Right atrium auricular region (tissue), 2 donors: ENCODE measurements around the gene PRR22. TPM values are rescaled to one million over a fixed set of nuclear protein-coding genes. Genes with fewer than 3 reads are reported as not detected.

Source experiments
- DNase-seq: peaks from one replicate; pipeline ENCODE4 v3.0.0-alpha.2; 2019; ENCODE audit warnings: low spot score
- H3K27ac ChIP-seq, 2 donors: fragments of 200-600 bp; sonication (generic); 1 replicate in 1 of 2; 2 replicates in 1 of 2; pipeline ENCODE4 v1.5.1; 2016 to 2019
- H3K27me3 ChIP-seq, 2 donors: fragments of 200-600 bp; sonication (generic); one replicate each; pipeline versions ENCODE4 v1.5.1 to v1.6.0; 2017 to 2019
- H3K36me3 ChIP-seq: fragments of 200-600 bp; sonication (generic); one replicate; pipeline ENCODE4 v1.5.1; 2016
- H3K4me1 ChIP-seq, 2 donors: fragments of 200-600 bp; sonication (generic); one replicate each; pipeline versions ENCODE4 v1.5.1 to v1.6.0; 2017 to 2019
- H3K4me3 ChIP-seq, 2 donors: fragments of 200-600 bp; sonication (generic); 1 replicate in 1 of 2; 2 replicates in 1 of 2; pipeline ENCODE4 v1.5.1; 2017 to 2019; ENCODE audit warnings: mild to moderate bottlenecking in 1 of 2, moderate library complexity in 1 of 2
- H3K9me3 ChIP-seq, 2 donors: fragments of 200-600 bp; sonication (generic); one replicate each; pipeline ENCODE4 v1.5.1; 2019
- CTCF ChIP-seq, 2 donors: fragments of 200-600 bp; sonication (generic); IDR thresholded peaks; one replicate each; pipeline ENCODE4 v1.5.1; 2019; ENCODE audit warnings: antibody characterized with exemption in 2 of 2
- total RNA-seq, 2 donors: library from RNA; depleted of rRNA; stranded (reverse); fragments of >200 nt; gene quantifications; one replicate each; pipeline ENCODE4 v1.1.0, GENCODE V29; 2016

PRR22 gene
- total RNA-seq, 2 donors from 2014 or later: 0.67 to 0.83 TPM

DNA sequence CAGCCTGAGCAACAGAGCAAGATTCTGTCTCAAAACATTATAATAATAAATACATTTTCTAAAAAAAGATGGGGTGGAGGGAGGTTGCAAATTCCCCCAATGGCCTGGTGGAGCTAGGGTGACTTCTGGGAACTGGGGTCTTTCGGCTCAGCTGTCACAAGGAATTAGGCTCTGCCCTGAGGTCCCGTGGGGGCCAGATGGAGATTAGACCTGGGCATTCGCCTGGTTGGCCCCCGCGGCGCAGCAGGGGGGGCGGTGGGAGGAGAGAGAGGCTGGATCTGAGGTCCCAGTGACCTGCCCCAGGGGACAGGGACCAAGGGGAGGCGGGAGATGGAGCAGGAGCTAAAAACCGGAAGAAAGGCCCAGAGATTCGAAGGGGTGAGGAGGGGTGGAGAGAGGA, 40.2 kb upstream of the PRR22 start:
- Histone ChIP-seq H3K27ac (no peak overlapping the region), H3K9me3 (no peaks in the 10 kb centered on the region), H3K4me3 (no peak overlapping the region), H3K27me3 (no peaks in the 10 kb centered on the region), H3K4me1 (peaks cover 0 to 24% of the 10 kb centered on the region in 2 donors), H3K36me3 (no peaks in the 10 kb centered on the region)
- no peak for TF ChIP-seq CTCF (IDR thresholded peaks at IDR 0.05)
- DNase-seq: no peak

DNA sequence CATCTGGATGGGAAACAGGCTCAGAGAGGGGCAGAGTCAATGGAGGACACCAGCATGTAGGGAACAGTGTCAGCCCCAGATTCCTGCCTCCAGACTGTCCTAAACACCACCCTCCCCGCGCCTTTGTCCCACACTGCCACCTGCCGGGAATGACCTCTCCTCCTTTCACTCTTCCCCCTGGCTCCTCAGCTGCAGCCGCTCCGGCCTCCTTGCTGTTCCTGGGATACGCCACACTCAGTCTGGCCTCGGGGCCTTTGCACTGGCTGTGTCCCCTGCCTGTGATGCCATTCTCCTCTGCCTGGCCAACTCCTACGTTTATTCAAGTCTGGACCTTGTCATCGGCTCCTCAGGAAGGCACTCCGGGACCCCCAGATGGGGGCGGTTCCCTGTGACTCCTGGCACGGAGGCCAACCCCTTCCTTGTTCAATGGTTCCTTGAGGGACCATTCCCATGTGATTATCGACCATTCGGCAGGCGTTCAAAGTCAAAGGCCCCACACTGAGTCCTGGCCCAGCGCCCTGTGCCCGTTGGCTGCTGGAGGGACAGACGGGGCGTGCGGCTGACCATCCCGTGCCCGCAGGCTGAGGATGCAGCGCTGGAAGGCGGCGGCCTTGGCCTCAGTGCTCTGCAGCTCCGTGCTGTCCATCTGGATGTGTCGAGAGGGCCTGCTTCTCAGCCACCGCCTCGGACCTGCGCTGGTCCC, 39.2 kb upstream of the PRR22 start:
- no peak for TF ChIP-seq CTCF (IDR thresholded peaks at IDR 0.05)
- Histone ChIP-seq H3K4me3 (no peak overlapping the region), H3K27ac (no peak overlapping the region), H3K4me1 (peaks cover 0 to 15% of the 10 kb centered on the region in 2 donors), H3K9me3 (no peaks in the 10 kb centered on the region), H3K36me3 (no peaks in the 10 kb centered on the region), H3K27me3 (no peaks in the 10 kb centered on the region)
- no peak for DNase-seq

- no peak overlapping the region for H3K4me3 ChIP-seq
- no peaks in the 10 kb centered on the region for H3K9me3 ChIP-seq
- H3K4me1 ChIP-seq: peaks cover 0 to 6% of the 10 kb centered on the region in 2 donors
- H3K27me3 ChIP-seq: no peaks in the 10 kb centered on the region
- no peak overlapping the region for H3K27ac ChIP-seq
- DNase-seq: no peak
- TF ChIP-seq CTCF (IDR thresholded peaks at IDR 0.05): no peak
- H3K36me3 ChIP-seq: no peaks in the 10 kb centered on the region
These were observed 37.8 kb upstream of the PRR22 start for GRCh38 chr19:5822181-5822844.

GRCh38 chr19:5821521-5822180, 37.1 kb upstream of the PRR22 start:
- no peak overlapping the region for H3K4me3 ChIP-seq
- TF ChIP-seq CTCF (IDR thresholded peaks at IDR 0.05): no peak
- H3K9me3 ChIP-seq: no peaks in the 10 kb centered on the region
- H3K36me3 ChIP-seq: no peaks in the 10 kb centered on the region
- DNase-seq: no peak
- no peaks in the 10 kb centered on the region for H3K4me1 ChIP-seq
- H3K27me3 ChIP-seq: no peaks in the 10 kb centered on the region
- no peak overlapping the region for H3K27ac ChIP-seq

DNA sequence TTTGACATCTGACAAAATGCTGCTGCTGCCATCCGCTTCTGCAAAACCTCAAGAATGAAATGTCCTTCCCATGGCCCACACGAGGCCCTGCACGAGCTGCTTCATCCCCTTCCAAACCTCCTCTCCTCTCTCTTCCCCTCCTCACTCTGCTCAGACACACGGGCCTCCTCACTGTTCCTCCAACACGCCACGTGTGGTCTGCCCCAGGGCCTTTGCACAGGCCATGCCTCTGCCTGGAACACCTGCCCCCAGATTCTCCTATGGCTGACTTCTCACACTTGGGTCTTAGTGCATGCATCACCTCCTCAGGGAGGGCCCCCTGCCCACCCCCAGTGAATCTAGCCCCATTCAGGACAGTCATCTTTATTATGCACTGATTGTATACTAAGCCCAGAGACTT, 36.2 kb upstream of the PRR22 start:
- no peaks in the 10 kb centered on the region for H3K36me3 ChIP-seq
- H3K27me3 ChIP-seq: no peaks in the 10 kb centered on the region
- no peaks in the 10 kb centered on the region for H3K9me3 ChIP-seq
- no peak overlapping the region for H3K4me3 ChIP-seq
- no peak overlapping the region for H3K27ac ChIP-seq
- no peak for TF ChIP-seq CTCF (IDR thresholded peaks at IDR 0.05)
- H3K4me1 ChIP-seq: no peaks in the 10 kb centered on the region
- DNase-seq: no peak
